ENCODE data around the gene SGCG. TPM values are rescaled to one million over a fixed set of nuclear protein-coding genes. Genes with fewer than 3 reads are reported as not detected.

SGCG gene
- total RNA-seq, 2 experiments from 2014 or later: not detected

- ChIA-PET POLR2A (no interaction called here), CTCF (ENCODE audit: unreplicated experiment) (no interaction called here)
- Histone ChIP-seq H3K9me3 (ENCODE audit: low read length) (no peaks in the 10 kb centered on the region), H3K27ac (ENCODE audit: low read depth, low read length, poor library complexity, severe bottlenecking) (no peak overlapping the region), H4K20me1 (ENCODE audit: insufficient read depth, low read length) (no peaks in the 10 kb centered on the region), H3K4me2 (ENCODE audit: low read length) (no peak overlapping the region), H3K9me2 (ENCODE audit: insufficient read depth, low read length) (no peaks in the 10 kb centered on the region), H2AFZ (ENCODE audit: low read length) (no peak overlapping the region), H3K4me1 (ENCODE audit: insufficient read depth, low read length, poor library complexity, severe bottlenecking) (no peaks in the 10 kb centered on the region), H3K4me3 (ENCODE audit: low read depth, low read length, poor library complexity, severe bottlenecking) (no peak overlapping the region), H3K79me2 (ENCODE audit: insufficient read depth, low read depth, low read length) (no peaks in the 10 kb centered on the region), H3K36me3 (ENCODE audit: insufficient read depth, low read length) (no peaks in the 10 kb centered on the region)
- intact Hi-C loops (cut with micrococcal nuclease; ENCODE audit: unreplicated experiment): no loop called here
- TF ChIP-seq, protein P1, sequence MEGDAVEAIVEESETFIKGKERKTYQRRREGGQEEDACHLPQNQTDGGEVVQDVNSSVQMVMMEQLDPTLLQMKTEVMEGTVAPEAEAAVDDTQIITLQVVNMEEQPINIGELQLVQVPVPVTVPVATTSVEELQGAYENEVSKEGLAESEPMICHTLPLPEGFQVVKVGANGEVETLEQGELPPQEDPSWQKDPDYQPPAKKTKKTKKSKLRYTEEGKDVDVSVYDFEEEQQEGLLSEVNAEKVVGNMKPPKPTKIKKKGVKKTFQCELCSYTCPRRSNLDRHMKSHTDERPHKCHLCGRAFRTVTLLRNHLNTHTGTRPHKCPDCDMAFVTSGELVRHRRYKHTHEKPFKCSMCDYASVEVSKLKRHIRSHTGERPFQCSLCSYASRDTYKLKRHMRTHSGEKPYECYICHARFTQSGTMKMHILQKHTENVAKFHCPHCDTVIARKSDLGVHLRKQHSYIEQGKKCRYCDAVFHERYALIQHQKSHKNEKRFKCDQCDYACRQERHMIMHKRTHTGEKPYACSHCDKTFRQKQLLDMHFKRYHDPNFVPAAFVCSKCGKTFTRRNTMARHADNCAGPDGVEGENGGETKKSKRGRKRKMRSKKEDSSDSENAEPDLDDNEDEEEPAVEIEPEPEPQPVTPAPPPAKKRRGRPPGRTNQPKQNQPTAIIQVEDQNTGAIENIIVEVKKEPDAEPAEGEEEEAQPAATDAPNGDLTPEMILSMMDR (conservative IDR thresholded peaks at IDR 0.05; ENCODE audit: low read length): no peak
- TF ChIP-seq EZH2phosphoT487 (IDR thresholded peaks at IDR 0.05; ENCODE audit: borderline replicate concordance, low read depth, low read length): no peak
- no peak for DNase-seq (ENCODE audit: low spot score)
- BruUV-seq (replicated peaks): no TSS peak
These were observed 2.5 kb downstream of the SGCG start for GRCh38 chr13:23183292-23183691.

DNA sequence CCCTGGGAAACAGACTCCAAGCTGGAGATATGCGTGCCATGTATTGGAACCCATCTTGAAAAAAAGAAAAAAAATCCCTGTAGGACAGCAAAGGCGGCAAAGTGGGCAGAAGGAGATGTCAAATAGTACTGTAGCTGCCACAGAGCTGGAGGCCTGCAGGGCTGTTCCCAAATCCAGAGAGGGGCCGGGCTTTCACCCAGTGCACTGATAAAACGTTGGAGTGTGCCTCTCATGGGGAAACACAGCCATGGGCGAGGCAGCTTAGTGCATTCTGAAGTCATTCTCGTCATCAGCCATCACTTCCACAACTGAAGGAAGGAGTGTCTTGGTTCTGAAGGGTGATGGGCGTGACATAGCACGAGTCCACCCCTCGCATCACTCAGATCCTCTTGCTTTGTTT is 4.8 kb downstream of the SGCG start:
- POLR2A ChIA-PET: no interaction called here
- H2AFZ ChIP-seq (ENCODE audit: low read length): no peak overlapping the region
- TF ChIP-seq, protein P1 (conservative IDR thresholded peaks at IDR 0.05; ENCODE audit: low read length): no peak
- no peak for TF ChIP-seq EZH2phosphoT487 (IDR thresholded peaks at IDR 0.05; ENCODE audit: borderline replicate concordance, low read depth, low read length)
- H3K79me2 ChIP-seq (ENCODE audit: insufficient read depth, low read depth, low read length): no peaks in the 10 kb centered on the region
- H3K27ac ChIP-seq (ENCODE audit: low read depth, low read length, poor library complexity, severe bottlenecking): no peak overlapping the region
- H3K9me3 ChIP-seq (ENCODE audit: low read length): no peaks in the 10 kb centered on the region
- H3K9me2 ChIP-seq (ENCODE audit: insufficient read depth, low read length): no peaks in the 10 kb centered on the region
- CTCF ChIA-PET (ENCODE audit: unreplicated experiment): no interaction called here
- BruUV-seq (replicated peaks): no TSS peak
- H4K20me1 ChIP-seq (ENCODE audit: insufficient read depth, low read length): no peaks in the 10 kb centered on the region
- no peak overlapping the region for H3K4me2 ChIP-seq (ENCODE audit: low read length)
- intact Hi-C loops (cut with micrococcal nuclease; ENCODE audit: unreplicated experiment): no loop called here
- DNase-seq (ENCODE audit: low spot score): no peak
- no peaks in the 10 kb centered on the region for H3K36me3 ChIP-seq (ENCODE audit: insufficient read depth, low read length)
- no peak overlapping the region for H3K4me3 ChIP-seq (ENCODE audit: low read depth, low read length, poor library complexity, severe bottlenecking)
- H3K4me1 ChIP-seq (ENCODE audit: insufficient read depth, low read length, poor library complexity, severe bottlenecking): no peaks in the 10 kb centered on the region

- no peak overlapping the region for H3K27ac ChIP-seq (ENCODE audit: low read depth, low read length, poor library complexity, severe bottlenecking)
- no TSS peak for BruUV-seq (replicated peaks)
- H3K79me2 ChIP-seq (ENCODE audit: insufficient read depth, low read depth, low read length): no peaks in the 10 kb centered on the region
- H3K9me3 ChIP-seq (ENCODE audit: low read length): peaks cover 3% of the 10 kb centered on the region; the same call in 1 of the 2 replicates
- no peaks in the 10 kb centered on the region for H4K20me1 ChIP-seq (ENCODE audit: insufficient read depth, low read length)
- H3K4me1 ChIP-seq (ENCODE audit: insufficient read depth, low read length, poor library complexity, severe bottlenecking): no peaks in the 10 kb centered on the region
- no peak overlapping the region for H2AFZ ChIP-seq (ENCODE audit: low read length)
- no peaks in the 10 kb centered on the region for H3K9me2 ChIP-seq (ENCODE audit: insufficient read depth, low read length)
- no peak overlapping the region for H3K4me3 ChIP-seq (ENCODE audit: low read depth, low read length, poor library complexity, severe bottlenecking)
- CTCF ChIA-PET (ENCODE audit: unreplicated experiment): no interaction called here
- TF ChIP-seq EZH2phosphoT487 (IDR thresholded peaks at IDR 0.05; ENCODE audit: borderline replicate concordance, low read depth, low read length): no peak
- TF ChIP-seq, protein P1 (conservative IDR thresholded peaks at IDR 0.05; ENCODE audit: low read length): no peak
- intact Hi-C loops (cut with micrococcal nuclease; ENCODE audit: unreplicated experiment): no loop called here
- no peak overlapping the region for H3K4me2 ChIP-seq (ENCODE audit: low read length)
- DNase-seq (ENCODE audit: low spot score): no peak
- no peaks in the 10 kb centered on the region for H3K36me3 ChIP-seq (ENCODE audit: insufficient read depth, low read length)
- POLR2A ChIA-PET: no interaction called here
These were observed 21.1 kb downstream of the SGCG start for GRCh38 chr13:23201870-23202269.
